ENCODE data around the gene SCUBE1. TPM values are rescaled to one million over a fixed set of nuclear protein-coding genes. Genes with fewer than 3 reads are reported as not detected.

Gene SCUBE1
- polyA plus RNA-seq, 1 of the 3 experiments (the other 2 are of a cell fraction), result 0.56 TPM

DNA sequence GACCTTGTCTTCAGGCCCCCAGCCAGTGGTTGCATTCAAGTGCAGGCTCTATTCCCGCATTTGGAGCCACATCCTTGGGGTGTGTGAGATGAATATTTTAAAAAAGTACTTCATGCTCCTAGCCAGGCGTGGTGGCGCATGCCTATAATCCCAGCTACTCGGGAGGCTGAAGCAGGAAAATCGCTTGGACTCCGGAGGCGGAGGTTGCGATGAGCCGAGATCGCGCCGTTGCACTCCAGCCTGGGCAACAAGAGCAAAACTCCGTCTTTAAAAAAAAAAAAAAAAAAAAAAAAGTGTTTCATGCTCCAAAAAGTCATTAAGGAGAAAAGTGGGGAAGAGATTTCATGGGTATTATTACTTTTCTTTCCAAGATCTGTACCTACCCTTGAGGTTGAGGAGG, 18.0 kb downstream of the SCUBE1 start:
- CTCF ChIA-PET, result interaction anchor here (2.6 kb wide), 1 partner anchor 21 kb away, joined by 8 read pairs; no protein-coding TSS in a partner anchor
- H3K4me2 ChIP-seq, result no peak overlapping the region

DNA sequence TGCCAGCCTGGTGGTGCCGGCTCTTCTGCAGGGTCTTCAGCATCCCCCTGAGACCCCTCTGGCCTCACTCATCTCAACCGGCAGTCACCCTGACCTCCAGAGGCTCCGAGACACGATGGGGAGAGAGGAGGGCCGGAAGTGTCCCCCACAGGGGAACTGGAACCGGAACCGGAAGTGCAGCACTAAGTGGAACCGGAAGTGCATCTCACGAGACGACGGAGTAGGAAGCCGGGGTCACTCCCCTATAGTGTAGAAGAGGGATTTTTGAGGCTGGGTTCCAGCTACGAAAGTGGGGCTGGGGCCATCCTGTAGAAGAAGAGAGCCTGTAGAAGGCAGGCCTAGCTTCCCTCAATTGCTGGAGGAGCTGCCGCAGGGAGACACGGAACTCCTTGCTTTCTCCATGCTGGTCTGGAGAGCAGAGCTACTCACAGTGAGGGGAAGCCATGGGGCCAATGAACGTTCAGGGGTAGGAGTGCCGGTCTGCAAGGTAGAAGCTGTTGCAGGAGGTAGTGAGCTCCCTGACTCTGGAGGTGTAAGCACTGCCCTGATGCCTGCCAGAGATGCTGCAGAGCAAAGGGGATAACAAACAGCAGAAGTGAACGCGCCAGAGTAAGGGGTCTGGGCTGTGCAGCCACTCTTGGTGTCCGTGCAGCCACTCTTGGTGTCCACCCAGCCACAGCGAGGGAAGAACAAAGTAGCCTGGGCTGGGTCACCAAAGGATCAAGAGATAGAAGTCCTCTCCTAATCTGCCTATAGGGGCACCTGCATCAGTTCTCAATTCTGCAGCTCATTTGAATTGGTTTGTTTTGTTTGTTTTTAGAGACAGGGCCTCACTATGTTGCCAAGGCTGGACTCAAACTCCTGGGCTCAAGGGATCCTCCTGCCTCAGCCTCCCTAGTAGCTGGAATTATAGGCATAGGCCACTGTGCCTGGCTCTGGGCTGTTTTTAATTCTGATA, 21.9 kb downstream of the SCUBE1 start:
- POLR2A ChIA-PET, result no interaction called here
- TF ChIP-seq FOXM1 (IDR thresholded peaks at IDR 0.05; ENCODE audit: low read depth) (no peak), MXI1 (IDR thresholded peaks at IDR 0.05; ENCODE audit: low read depth, low read length) (no peak), TEAD4 (IDR thresholded peaks at IDR 0.05; ENCODE audit: borderline replicate concordance, insufficient read depth) (no peak), ELF1 (IDR thresholded peaks at IDR 0.05) (no peak), GATA2 (CRISPR knock-in tag; IDR thresholded peaks at IDR 0.05) (no peak), POLR2AphosphoS5 (IDR thresholded peaks at IDR 0.05; ENCODE audit: low read depth, low read length) (no peak), RAD21 (IDR thresholded peaks at IDR 0.05; ENCODE audit: low read length) (no peak), RCOR1 (IDR thresholded peaks at IDR 0.05; ENCODE audit: low read length) (no peak), NRF1 (IDR thresholded peaks at IDR 0.05; ENCODE audit: low read depth, low read length) (no peak), SIN3A (IDR thresholded peaks at IDR 0.05; ENCODE audit: borderline replicate concordance, low read depth, low read length) (no peak)
- TF ChIP-seq, protein P1, sequence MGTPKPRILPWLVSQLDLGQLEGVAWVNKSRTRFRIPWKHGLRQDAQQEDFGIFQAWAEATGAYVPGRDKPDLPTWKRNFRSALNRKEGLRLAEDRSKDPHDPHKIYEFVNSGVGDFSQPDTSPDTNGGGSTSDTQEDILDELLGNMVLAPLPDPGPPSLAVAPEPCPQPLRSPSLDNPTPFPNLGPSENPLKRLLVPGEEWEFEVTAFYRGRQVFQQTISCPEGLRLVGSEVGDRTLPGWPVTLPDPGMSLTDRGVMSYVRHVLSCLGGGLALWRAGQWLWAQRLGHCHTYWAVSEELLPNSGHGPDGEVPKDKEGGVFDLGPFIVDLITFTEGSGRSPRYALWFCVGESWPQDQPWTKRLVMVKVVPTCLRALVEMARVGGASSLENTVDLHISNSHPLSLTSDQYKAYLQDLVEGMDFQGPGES (IDR thresholded peaks at IDR 0.05; ENCODE audit: low read depth, low read length), result no peak
- TF ChIP-seq, protein P2, sequence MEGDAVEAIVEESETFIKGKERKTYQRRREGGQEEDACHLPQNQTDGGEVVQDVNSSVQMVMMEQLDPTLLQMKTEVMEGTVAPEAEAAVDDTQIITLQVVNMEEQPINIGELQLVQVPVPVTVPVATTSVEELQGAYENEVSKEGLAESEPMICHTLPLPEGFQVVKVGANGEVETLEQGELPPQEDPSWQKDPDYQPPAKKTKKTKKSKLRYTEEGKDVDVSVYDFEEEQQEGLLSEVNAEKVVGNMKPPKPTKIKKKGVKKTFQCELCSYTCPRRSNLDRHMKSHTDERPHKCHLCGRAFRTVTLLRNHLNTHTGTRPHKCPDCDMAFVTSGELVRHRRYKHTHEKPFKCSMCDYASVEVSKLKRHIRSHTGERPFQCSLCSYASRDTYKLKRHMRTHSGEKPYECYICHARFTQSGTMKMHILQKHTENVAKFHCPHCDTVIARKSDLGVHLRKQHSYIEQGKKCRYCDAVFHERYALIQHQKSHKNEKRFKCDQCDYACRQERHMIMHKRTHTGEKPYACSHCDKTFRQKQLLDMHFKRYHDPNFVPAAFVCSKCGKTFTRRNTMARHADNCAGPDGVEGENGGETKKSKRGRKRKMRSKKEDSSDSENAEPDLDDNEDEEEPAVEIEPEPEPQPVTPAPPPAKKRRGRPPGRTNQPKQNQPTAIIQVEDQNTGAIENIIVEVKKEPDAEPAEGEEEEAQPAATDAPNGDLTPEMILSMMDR (IDR thresholded peaks at IDR 0.05), result no peak
- TF ChIP-seq, protein P3, sequence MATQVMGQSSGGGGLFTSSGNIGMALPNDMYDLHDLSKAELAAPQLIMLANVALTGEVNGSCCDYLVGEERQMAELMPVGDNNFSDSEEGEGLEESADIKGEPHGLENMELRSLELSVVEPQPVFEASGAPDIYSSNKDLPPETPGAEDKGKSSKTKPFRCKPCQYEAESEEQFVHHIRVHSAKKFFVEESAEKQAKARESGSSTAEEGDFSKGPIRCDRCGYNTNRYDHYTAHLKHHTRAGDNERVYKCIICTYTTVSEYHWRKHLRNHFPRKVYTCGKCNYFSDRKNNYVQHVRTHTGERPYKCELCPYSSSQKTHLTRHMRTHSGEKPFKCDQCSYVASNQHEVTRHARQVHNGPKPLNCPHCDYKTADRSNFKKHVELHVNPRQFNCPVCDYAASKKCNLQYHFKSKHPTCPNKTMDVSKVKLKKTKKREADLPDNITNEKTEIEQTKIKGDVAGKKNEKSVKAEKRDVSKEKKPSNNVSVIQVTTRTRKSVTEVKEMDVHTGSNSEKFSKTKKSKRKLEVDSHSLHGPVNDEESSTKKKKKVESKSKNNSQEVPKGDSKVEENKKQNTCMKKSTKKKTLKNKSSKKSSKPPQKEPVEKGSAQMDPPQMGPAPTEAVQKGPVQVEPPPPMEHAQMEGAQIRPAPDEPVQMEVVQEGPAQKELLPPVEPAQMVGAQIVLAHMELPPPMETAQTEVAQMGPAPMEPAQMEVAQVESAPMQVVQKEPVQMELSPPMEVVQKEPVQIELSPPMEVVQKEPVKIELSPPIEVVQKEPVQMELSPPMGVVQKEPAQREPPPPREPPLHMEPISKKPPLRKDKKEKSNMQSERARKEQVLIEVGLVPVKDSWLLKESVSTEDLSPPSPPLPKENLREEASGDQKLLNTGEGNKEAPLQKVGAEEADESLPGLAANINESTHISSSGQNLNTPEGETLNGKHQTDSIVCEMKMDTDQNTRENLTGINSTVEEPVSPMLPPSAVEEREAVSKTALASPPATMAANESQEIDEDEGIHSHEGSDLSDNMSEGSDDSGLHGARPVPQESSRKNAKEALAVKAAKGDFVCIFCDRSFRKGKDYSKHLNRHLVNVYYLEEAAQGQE (IDR thresholded peaks at IDR 0.05; ENCODE audit: low read depth, low read length), result no peak
- TF ChIP-seq, protein P4, sequence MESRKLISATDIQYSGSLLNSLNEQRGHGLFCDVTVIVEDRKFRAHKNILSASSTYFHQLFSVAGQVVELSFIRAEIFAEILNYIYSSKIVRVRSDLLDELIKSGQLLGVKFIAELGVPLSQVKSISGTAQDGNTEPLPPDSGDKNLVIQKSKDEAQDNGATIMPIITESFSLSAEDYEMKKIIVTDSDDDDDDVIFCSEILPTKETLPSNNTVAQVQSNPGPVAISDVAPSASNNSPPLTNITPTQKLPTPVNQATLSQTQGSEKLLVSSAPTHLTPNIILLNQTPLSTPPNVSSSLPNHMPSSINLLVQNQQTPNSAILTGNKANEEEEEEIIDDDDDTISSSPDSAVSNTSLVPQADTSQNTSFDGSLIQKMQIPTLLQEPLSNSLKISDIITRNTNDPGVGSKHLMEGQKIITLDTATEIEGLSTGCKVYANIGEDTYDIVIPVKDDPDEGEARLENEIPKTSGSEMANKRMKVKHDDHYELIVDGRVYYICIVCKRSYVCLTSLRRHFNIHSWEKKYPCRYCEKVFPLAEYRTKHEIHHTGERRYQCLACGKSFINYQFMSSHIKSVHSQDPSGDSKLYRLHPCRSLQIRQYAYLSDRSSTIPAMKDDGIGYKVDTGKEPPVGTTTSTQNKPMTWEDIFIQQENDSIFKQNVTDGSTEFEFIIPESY (IDR thresholded peaks at IDR 0.05; ENCODE audit: borderline replicate concordance, low read depth), result no peak
- H3K4me1 ChIP-seq (ENCODE audit: control insufficient read depth in 1 of 2, insufficient read depth in 2 of 2, low read depth in 1 of 2, low read length in 1 of 2), result peaks cover 0 to 13% of the 10 kb centered on the region in 2 experiments; a peak in 1 of 4 replicates
- no peak overlapping the region for H2AFZ ChIP-seq (ENCODE audit: low read depth)
- no peak overlapping the region for H3K4me2 ChIP-seq
- no peak overlapping the region for H3K4me3 ChIP-seq (ENCODE audit: low read depth in 2 of 2, low read length in 1 of 2)
- CTCF ChIA-PET, result no interaction called here
- no peaks in the 10 kb centered on the region for H3K9me3 ChIP-seq
- no peaks in the 10 kb centered on the region for H3F3A ChIP-seq (replicated peaks; ENCODE audit: insufficient read depth)
- no peaks in the 10 kb centered on the region for H3K36me3 ChIP-seq (replicated peaks in 1 of 2; ENCODE audit: control insufficient read depth in 1 of 2, insufficient read depth in 2 of 2, low read length in 1 of 2)
- H3K27me3 ChIP-seq (ENCODE audit: insufficient read depth), result no peaks in the 10 kb centered on the region
- H3K79me2 ChIP-seq (ENCODE audit: insufficient read depth), result no peaks in the 10 kb centered on the region
- 60% methylated on average over 5 of the region's 21 CpGs for WGBS (ENCODE audit: low lambda C conversion rate)
- no peaks in the 10 kb centered on the region for H4K20me1 ChIP-seq (ENCODE audit: insufficient read depth)
- H3K9me2 ChIP-seq, result no peaks in the 10 kb centered on the region
- DNase-seq, result no peak
- no peak overlapping the region for H3K9ac ChIP-seq
- H3K27ac ChIP-seq (ENCODE audit: low read depth in 2 of 2, low read length in 1 of 2), result no peak overlapping the region

More for the DNA sequence above, 18.0 kb downstream of the SCUBE1 start:
- H3K27me3 ChIP-seq (ENCODE audit: insufficient read depth), result no peaks in the 10 kb centered on the region
- no peaks in the 10 kb centered on the region for H3K9me3 ChIP-seq
- POLR2A ChIA-PET, result interaction anchor here (1.3 kb wide), 1 partner anchor 13 kb away, joined by 3 read pairs; no protein-coding TSS in a partner anchor
- peaks cover 0 to 4% of the 10 kb centered on the region in 2 experiments; a peak in 1 of 4 replicates for H3K4me1 ChIP-seq (ENCODE audit: control insufficient read depth in 1 of 2, insufficient read depth in 2 of 2, low read depth in 1 of 2, low read length in 1 of 2)
- no peak for DNase-seq
- WGBS (ENCODE audit: low lambda C conversion rate), result 29% methylated on average over 1 of the region's 13 CpGs
- no peak overlapping the region for H3K27ac ChIP-seq (ENCODE audit: low read depth in 2 of 2, low read length in 1 of 2)
- H2AFZ ChIP-seq (ENCODE audit: low read depth), result no peak overlapping the region
- no peak overlapping the region for H3K9ac ChIP-seq
- no peaks in the 10 kb centered on the region for H3K9me2 ChIP-seq
- no peak for TF ChIP-seq FOXM1 (IDR thresholded peaks at IDR 0.05; ENCODE audit: low read depth)
- no peaks in the 10 kb centered on the region for H3F3A ChIP-seq (replicated peaks; ENCODE audit: insufficient read depth)
- no peaks in the 10 kb centered on the region for H3K36me3 ChIP-seq (replicated peaks in 1 of 2; ENCODE audit: control insufficient read depth in 1 of 2, insufficient read depth in 2 of 2, low read length in 1 of 2)
- H4K20me1 ChIP-seq (ENCODE audit: insufficient read depth), result no peaks in the 10 kb centered on the region
- no peaks in the 10 kb centered on the region for H3K79me2 ChIP-seq (ENCODE audit: insufficient read depth)
- H3K4me3 ChIP-seq (ENCODE audit: low read depth in 2 of 2, low read length in 1 of 2), result no peak overlapping the region

All from SK-N-SH (cell line).